ENCODE measurements around the gene KMT2C. TPM values are rescaled to one million over a fixed set of nuclear protein-coding genes. Genes with fewer than 3 reads are reported as not detected.
"Not testable (repeated sequence)": the region's sequence is repeated elsewhere in the genome, so short reads cannot be mapped to it uniquely, and the experiment has no call there.

KMT2C gene
- total and polyA plus RNA-seq, 3 donors from 2014 or later, result 32.8 to 167 (median 154) TPM

DNA sequence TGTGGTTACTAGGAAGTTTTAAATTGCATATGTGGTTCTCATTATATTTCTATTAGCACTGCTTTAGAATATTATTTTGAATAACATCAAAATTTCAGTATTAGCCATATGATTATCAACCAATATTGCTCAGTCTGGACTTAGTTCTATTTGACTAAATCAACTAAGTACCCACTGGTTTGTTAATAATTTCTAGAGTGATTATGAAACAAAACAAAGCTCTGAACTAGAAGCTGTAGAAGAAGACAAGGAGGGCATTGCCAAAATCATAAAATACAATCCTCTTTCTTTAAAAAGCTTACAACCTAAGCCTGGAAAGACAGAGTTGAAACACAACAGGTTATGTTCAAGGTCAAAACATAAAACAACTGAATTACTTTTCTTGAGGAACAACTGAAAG lies 204.7 kb downstream of the KMT2C start:
- intact Hi-C loops (cut with DNase I; ENCODE audit: low total_unique reads), result no loop called here
- peaks cover 3% of the 10 kb centered on the region for H3K36me3 ChIP-seq (ENCODE audit: low read depth, missing control alignments)
- H3K27ac ChIP-seq, result no peak overlapping the region

DNA sequence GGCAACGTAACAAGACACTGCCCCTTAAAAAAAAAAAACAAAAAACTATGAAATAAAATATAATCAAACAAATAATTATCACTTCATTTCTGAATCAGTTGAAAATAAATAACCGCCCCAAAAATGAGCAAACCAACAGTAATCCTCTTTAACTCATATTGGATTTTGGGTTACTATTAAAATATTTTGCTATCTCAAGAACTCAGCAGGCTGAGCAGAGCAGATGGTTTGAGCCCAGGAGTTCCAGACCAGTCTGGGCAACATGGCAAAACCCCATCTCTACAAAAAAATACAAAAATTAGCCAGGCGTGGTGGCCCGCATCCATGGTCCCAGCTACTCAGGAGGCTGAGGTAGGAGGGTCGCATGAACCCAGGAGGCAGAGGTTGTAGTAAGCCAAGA lies 216.2 kb downstream of the KMT2C start:
- H3K4me1 ChIP-seq; intact Hi-C loops (cut with DNase I; ENCODE audit: low total_unique reads); H3K9me3 ChIP-seq; H3K27me3 ChIP-seq; H3K36me3 ChIP-seq (ENCODE audit: low read depth, missing control alignments); H3K27ac ChIP-seq; H3K4me3 ChIP-seq; DNase-seq: not testable (repeated sequence)
- 94 to 96% methylated on average over 3 to 5 of the region's 5 CpGs for WGBS, 2 donors

More for the DNA sequence above, 204.7 kb downstream of the KMT2C start:
- no peak for DNase-seq
- Histone ChIP-seq H3K9me3 (no peaks in the 10 kb centered on the region), H3K27me3 (no peaks in the 10 kb centered on the region), H3K4me3 (no peak overlapping the region), H3K4me1 (peaks cover 4% of the 10 kb centered on the region)
- TF ChIP-seq, protein P1, sequence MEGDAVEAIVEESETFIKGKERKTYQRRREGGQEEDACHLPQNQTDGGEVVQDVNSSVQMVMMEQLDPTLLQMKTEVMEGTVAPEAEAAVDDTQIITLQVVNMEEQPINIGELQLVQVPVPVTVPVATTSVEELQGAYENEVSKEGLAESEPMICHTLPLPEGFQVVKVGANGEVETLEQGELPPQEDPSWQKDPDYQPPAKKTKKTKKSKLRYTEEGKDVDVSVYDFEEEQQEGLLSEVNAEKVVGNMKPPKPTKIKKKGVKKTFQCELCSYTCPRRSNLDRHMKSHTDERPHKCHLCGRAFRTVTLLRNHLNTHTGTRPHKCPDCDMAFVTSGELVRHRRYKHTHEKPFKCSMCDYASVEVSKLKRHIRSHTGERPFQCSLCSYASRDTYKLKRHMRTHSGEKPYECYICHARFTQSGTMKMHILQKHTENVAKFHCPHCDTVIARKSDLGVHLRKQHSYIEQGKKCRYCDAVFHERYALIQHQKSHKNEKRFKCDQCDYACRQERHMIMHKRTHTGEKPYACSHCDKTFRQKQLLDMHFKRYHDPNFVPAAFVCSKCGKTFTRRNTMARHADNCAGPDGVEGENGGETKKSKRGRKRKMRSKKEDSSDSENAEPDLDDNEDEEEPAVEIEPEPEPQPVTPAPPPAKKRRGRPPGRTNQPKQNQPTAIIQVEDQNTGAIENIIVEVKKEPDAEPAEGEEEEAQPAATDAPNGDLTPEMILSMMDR (IDR thresholded peaks at IDR 0.05), result no peak
- no peak for TF ChIP-seq POLR2A (IDR thresholded peaks at IDR 0.05)

DNA sequence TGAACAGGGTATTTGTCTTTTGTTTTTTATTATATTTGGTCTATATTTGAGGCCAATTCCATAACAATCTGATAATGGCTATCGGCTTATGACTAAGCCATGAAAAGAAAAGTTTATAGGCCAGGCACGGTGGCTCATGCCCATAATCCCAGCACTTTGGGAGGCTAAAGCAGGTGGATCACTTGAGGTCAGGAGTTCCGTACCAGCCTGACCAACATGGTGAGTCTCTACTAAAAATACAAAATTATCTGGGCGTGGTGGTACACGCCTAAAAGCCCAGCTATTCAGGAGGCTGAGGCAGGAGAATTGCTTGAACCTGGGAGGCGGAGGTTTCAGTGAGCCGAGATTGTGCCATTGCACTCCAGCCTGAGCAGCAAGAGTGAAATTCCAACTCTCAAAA lies 227.0 kb downstream of the KMT2C start:
- H3K27me3 ChIP-seq; H3K9me3 ChIP-seq; DNase-seq; intact Hi-C loops (cut with DNase I; ENCODE audit: low total_unique reads); H3K27ac ChIP-seq; H3K4me1 ChIP-seq; H3K36me3 ChIP-seq (ENCODE audit: low read depth, missing control alignments); H3K4me3 ChIP-seq: not testable (repeated sequence)
- WGBS, 2 donors, result 94 to 98% methylated on average over 7 of the region's 7 CpGs

DNA sequence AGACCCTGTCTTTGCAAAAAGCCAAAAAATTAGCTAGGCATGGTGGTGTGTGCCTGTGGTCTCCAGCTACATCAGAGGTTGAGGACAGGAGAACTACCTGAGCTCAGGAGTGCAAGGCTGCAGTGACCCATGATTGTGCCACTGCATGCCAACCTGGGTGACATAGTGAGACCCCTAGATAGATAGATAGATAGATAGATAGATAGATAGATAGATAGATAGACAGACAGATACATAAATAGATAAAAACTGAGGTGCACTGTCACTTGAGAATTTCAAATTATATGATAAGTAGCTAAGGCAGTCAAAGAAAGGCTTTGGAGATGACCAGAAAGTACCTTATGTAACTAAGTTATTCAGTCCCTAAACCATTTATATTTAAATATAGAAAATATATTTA lies 231.4 kb downstream of the KMT2C start:
- H3K36me3 ChIP-seq (ENCODE audit: low read depth, missing control alignments); intact Hi-C loops (cut with DNase I; ENCODE audit: low total_unique reads): not testable (repeated sequence)

DNA sequence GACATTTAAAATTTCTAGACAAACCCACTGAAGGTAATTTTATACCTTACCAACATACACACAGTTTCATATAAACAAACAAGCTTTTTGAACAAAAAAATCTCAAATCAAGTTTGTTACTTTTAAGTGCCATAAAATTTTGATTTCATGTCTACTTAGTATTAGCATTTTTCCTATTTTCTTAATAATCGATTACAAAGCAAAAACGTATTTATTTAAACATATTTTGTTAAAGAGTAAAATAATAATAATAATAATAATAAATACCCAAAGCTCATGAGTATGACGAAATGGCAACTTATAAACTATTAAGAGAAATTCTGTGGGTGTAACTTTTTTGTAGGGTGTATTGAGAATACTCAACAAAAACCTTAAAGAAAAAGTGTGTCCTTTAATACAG lies 232.7 kb downstream of the KMT2C start:
- H3K27ac ChIP-seq, result no peak overlapping the region
- no peaks in the 10 kb centered on the region for H3K27me3 ChIP-seq
- DNase-seq, result no peak
- no peaks in the 10 kb centered on the region for H3K9me3 ChIP-seq
- TF ChIP-seq, protein P1 (IDR thresholded peaks at IDR 0.05), result no peak
- no peak for TF ChIP-seq POLR2A (IDR thresholded peaks at IDR 0.05)
- H3K4me1 ChIP-seq, result no peaks in the 10 kb centered on the region
- 89 to 94% methylated on average over 3 of the region's 3 CpGs for WGBS, 2 donors
- H3K4me3 ChIP-seq, result no peak overlapping the region
- intact Hi-C loops (cut with DNase I; ENCODE audit: low total_unique reads), result no loop called here
- no peaks in the 10 kb centered on the region for H3K36me3 ChIP-seq (ENCODE audit: low read depth, missing control alignments)

More for the DNA sequence above, 231.4 kb downstream of the KMT2C start:
- H3K9me3 ChIP-seq, H3K4me1 ChIP-seq, H3K27me3 ChIP-seq, DNase-seq, H3K4me3 ChIP-seq, H3K27ac ChIP-seq: not testable (repeated sequence)

DNA sequence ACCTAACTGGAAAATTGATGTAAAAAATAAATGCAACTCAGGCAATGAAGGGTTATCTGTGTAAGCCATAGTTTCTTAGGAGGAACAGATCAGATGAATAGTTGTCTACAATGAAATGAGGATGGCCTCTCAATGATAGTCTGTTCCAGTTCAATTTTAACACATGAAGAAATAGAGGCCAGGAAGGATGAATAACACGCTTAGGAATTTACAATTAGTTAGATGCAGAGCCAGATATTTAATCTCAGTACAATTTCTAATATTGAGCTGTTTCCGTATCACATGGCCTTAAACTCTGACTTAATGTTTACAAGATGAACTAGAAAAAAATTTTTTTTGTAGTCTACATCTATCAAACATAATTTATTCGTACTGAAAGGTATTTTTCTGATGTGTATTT lies 233.7 kb downstream of the KMT2C start:
- no peak for TF ChIP-seq POLR2A (IDR thresholded peaks at IDR 0.05)
- TF ChIP-seq, protein P1 (IDR thresholded peaks at IDR 0.05), result no peak
- H3K27me3 ChIP-seq, result no peaks in the 10 kb centered on the region
- DNase-seq, result no peak
- H3K4me3 ChIP-seq, result no peak overlapping the region
- intact Hi-C loops (cut with DNase I; ENCODE audit: low total_unique reads), result no loop called here
- no peaks in the 10 kb centered on the region for H3K4me1 ChIP-seq
- H3K36me3 ChIP-seq (ENCODE audit: low read depth, missing control alignments), result no peaks in the 10 kb centered on the region
- H3K27ac ChIP-seq, result no peak overlapping the region
- no peaks in the 10 kb centered on the region for H3K9me3 ChIP-seq
- WGBS, 2 donors, result 72 to 85% methylated on average over 3 of the region's 3 CpGs
